Progenitor cell of endocrine pancreas (in vitro differentiated cells): ENCODE results near the gene CNTNAP4. TPM values are rescaled to one million over a fixed set of nuclear protein-coding genes. Genes with fewer than 3 reads are reported as not detected.

Source experiments
- DNase-seq: peaks from one replicate; pipeline ENCODE4 v3.0.0; 2021; ENCODE audit warnings: low spot score; ENCODE audit not compliant: unreplicated experiment
- H3K27ac Mint-ChIP-seq: 2 replicates; pipeline ENCODE4 v1.8.0; 2021; ENCODE audit warnings: mild to moderate bottlenecking, moderate library complexity, mixed read lengths
- H3K27me3 Mint-ChIP-seq: 2 replicates; pipeline ENCODE4 v1.8.0; 2021; ENCODE audit warnings: mixed read lengths
- H3K36me3 Mint-ChIP-seq: 2 replicates; pipeline ENCODE4 v1.8.0; 2022; ENCODE audit warnings: mixed read lengths; ENCODE audit not compliant: insufficient read depth
- H3K4me1 Mint-ChIP-seq: 2 replicates; pipeline ENCODE4 v1.8.0; 2021; ENCODE audit warnings: low read depth, mixed read lengths
- H3K4me3 Mint-ChIP-seq: 2 replicates; pipeline ENCODE4 v1.8.0; 2021; ENCODE audit warnings: low read depth, mild to moderate bottlenecking, moderate library complexity, mixed read lengths
- H3K9me3 Mint-ChIP-seq: 2 replicates; pipeline ENCODE4 v1.8.0; 2021; ENCODE audit warnings: low read depth, mixed read lengths
- total RNA-seq: library from RNA; stranded (reverse); gene quantifications from 2 replicates; pipeline ENCODE4 v1.2.1, GENCODE V29; 2021
- TF ChIP-seq, protein P1 (sequence below): fragments of 200-600 bp; sonication (generic); IDR thresholded peaks from one replicate; pipeline ENCODE4 v1.5.0; 2021; ENCODE audit warnings: antibody characterized with exemption, mild to moderate bottlenecking; ENCODE audit not compliant: unreplicated experiment

Gene CNTNAP4
- total RNA-seq, 1 donor from 2014 or later = 0.74 TPM

DNA sequence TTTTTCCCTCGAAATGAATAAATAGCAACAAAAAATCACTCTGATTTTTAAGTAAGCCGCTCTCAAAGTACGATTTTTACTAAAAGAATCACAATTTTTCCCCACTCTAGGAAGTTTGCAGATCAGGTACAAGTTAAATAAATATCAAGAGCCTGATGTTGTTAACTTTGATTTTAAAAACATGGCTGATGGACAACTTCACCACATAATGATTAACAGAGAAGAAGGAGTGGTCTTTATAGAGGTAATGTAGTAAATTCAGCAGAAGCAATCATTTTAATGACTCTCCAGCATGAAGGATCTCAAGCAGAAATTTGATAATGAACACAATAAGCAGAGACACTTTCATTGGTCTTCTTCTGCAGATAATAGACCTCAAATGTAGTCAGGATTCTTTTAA lies 262.4 kb downstream of the CNTNAP4 start:
- Mint-ChIP-seq H3K36me3 (no peaks in the 10 kb centered on the region), H3K27me3 (no peaks in the 10 kb centered on the region), H3K4me1 (peaks cover 16% of the 10 kb centered on the region), H3K9me3 (peaks cover 2% of the 10 kb centered on the region), H3K4me3 (no peak overlapping the region), H3K27ac (no peak overlapping the region)
- TF ChIP-seq, protein P1, sequence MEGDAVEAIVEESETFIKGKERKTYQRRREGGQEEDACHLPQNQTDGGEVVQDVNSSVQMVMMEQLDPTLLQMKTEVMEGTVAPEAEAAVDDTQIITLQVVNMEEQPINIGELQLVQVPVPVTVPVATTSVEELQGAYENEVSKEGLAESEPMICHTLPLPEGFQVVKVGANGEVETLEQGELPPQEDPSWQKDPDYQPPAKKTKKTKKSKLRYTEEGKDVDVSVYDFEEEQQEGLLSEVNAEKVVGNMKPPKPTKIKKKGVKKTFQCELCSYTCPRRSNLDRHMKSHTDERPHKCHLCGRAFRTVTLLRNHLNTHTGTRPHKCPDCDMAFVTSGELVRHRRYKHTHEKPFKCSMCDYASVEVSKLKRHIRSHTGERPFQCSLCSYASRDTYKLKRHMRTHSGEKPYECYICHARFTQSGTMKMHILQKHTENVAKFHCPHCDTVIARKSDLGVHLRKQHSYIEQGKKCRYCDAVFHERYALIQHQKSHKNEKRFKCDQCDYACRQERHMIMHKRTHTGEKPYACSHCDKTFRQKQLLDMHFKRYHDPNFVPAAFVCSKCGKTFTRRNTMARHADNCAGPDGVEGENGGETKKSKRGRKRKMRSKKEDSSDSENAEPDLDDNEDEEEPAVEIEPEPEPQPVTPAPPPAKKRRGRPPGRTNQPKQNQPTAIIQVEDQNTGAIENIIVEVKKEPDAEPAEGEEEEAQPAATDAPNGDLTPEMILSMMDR = no peak
- no peak for DNase-seq

DNA sequence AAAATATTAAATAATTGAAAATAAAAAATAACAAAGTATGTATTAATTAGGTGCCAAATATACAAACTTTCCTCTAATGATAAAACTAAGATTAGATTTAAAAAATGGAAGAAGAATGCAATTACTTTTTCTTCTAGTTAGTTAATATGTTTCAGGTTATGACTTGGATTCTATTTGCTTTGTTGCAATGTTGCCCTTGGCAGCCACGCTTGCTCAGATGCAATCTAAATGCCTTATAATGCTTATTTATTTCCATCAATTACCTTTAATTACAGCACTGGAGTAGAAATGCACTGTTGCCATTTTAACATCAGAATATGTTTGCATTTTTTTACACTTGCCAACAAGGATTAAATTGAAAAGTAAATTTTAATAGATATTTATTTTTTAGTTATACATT lies 263.9 kb downstream of the CNTNAP4 start:
- TF ChIP-seq, protein P1 = no peak
- peaks cover 16% of the 10 kb centered on the region for H3K4me1 Mint-ChIP-seq
- no peak overlapping the region for H3K4me3 Mint-ChIP-seq
- H3K9me3 Mint-ChIP-seq = no peaks in the 10 kb centered on the region
- no peaks in the 10 kb centered on the region for H3K36me3 Mint-ChIP-seq
- H3K27ac Mint-ChIP-seq = no peak overlapping the region
- H3K27me3 Mint-ChIP-seq = no peaks in the 10 kb centered on the region
- no peak for DNase-seq

DNA sequence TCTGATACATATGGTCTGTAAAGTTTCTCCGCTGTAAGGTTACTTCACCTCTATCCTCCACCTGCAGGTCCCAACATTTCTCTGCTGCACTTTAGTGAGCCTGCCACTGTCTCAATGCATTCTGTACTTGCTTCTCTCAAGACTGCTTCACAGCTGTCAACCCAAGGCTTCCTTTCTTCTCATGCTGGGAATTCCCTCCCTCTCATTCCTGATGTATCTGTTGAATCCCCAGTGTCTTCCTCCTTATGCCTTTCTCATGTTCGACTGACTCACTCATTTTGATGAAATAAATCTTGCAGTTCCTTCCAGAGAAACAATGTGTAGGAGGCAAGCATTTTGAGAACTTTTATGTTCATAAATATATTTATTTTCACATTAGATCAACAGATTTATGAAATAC lies 288.3 kb downstream of the CNTNAP4 start:
- Mint-ChIP-seq H3K4me1 (peaks cover 1% of the 10 kb centered on the region), H3K27ac (no peak overlapping the region), H3K9me3 (no peaks in the 10 kb centered on the region), H3K4me3 (no peak overlapping the region), H3K27me3 (no peaks in the 10 kb centered on the region), H3K36me3 (no peaks in the 10 kb centered on the region)
- DNase-seq = no peak
- TF ChIP-seq, protein P1 = no peak

DNA sequence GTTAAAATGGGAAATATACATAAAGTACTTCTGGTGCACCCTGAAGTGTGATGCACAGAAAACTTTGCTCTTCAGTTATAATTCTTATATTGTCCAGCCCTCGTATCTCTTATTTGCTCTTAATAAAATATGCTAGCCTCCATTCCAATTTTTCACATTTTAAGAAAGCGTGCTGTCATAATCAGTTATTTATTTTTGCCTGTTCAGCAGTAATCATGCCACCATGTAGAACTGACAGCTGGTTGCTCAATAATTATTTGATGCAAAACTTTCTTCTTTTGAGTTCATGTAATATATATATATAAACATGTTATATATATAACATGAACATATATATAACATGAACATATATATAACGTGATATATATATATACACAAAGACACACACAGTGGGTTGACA lies 294.6 kb downstream of the CNTNAP4 start:
- DNase-seq = no peak
- no peak overlapping the region for H3K27ac Mint-ChIP-seq
- no peaks in the 10 kb centered on the region for H3K9me3 Mint-ChIP-seq
- no peak overlapping the region for H3K4me3 Mint-ChIP-seq
- peaks cover 12% of the 10 kb centered on the region for H3K4me1 Mint-ChIP-seq
- H3K27me3 Mint-ChIP-seq = no peaks in the 10 kb centered on the region
- H3K36me3 Mint-ChIP-seq = no peaks in the 10 kb centered on the region
- TF ChIP-seq, protein P1 = no peak

DNA sequence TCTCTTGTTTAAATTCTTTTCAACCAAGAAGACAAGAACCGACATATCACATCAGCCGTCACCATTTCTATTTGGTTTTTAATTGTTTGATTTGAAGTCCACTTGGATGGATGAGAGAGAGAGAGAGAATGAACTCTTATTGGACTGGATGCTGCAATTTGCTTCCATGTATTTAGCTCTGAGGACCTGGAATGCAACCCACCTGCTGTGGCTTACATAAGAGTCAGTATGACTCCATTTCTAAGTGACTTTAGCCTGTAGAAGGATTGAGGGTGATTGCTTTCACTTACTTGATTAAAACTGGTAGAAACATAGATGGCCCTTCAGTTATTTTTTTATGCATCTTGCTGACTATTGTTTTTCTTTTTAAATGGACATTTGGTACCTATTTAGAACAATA lies 296.1 kb downstream of the CNTNAP4 start:
- H3K36me3 Mint-ChIP-seq = no peaks in the 10 kb centered on the region
- peaks cover 17% of the 10 kb centered on the region for H3K4me1 Mint-ChIP-seq
- TF ChIP-seq, protein P1 = no peak
- H3K9me3 Mint-ChIP-seq = no peaks in the 10 kb centered on the region
- no peak for DNase-seq
- H3K27me3 Mint-ChIP-seq = no peaks in the 10 kb centered on the region
- no peak overlapping the region for H3K4me3 Mint-ChIP-seq
- no peak overlapping the region for H3K27ac Mint-ChIP-seq

DNA sequence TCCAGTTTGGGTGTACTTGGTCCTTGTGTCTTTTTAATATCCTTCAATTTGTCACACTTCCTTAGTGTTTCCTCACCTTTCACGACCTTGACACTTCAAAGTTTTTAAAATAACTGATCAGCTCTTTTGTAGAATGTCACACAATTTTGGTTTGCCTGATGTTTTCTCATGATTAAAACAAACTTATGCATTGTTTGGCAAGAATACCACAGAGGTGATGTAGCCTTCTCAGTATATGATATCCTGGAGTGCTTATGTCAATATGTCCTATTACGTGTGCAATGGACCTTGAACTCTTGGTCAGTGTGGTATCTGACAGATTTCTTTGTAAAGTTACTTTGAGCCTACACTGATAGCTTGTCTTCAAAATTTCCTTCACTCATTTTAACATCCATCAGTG lies 297.4 kb downstream of the CNTNAP4 start:
- Mint-ChIP-seq H3K36me3 (no peaks in the 10 kb centered on the region), H3K4me3 (no peak overlapping the region), H3K4me1 (peaks cover 17% of the 10 kb centered on the region), H3K27me3 (no peaks in the 10 kb centered on the region), H3K9me3 (peaks cover 3% of the 10 kb centered on the region), H3K27ac (peak overlapping the region; percentile 88)
- TF ChIP-seq, protein P1 = no peak
- no peak for DNase-seq
